GM12873 (cell line): ENCODE data around the gene GOLGA2.

Experiments used
- CTCF ChIP-seq: IDR thresholded peaks from 2 replicates; pipeline ENCODE4 v1.5.1; 2012; ENCODE audit warnings: low read depth, mild to moderate bottlenecking, moderate library complexity, low read length, control low read depth; ENCODE audit not compliant: insufficient read depth; ENCODE audit errors: missing control alignments

The GOLGA2 gene

GRCh38 chr9:128208946-128209669 is 66.7 kb downstream of the GOLGA2 start:
- TF ChIP-seq CTCF, result no peak

DNA sequence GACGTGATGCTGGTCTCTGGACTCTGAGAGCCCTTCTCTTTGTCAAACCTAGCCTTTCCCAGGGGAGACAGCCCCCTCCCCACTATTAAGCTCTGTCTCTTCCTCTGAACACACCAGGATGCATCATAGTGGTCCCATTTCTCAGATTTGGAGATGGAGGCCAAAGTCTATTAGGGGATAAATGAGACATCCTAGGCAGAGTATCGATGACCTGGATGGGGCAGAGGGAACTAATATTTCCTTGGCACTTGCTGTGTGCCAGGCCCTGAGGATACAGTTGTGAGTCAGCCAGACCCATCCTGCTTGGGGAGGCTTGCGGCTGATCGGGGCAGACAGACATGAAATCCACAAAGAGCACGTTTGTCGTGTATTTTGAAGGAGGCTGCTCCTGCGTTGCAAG is 67.4 kb downstream of the GOLGA2 start:
- TF ChIP-seq CTCF, result no peak

DNA sequence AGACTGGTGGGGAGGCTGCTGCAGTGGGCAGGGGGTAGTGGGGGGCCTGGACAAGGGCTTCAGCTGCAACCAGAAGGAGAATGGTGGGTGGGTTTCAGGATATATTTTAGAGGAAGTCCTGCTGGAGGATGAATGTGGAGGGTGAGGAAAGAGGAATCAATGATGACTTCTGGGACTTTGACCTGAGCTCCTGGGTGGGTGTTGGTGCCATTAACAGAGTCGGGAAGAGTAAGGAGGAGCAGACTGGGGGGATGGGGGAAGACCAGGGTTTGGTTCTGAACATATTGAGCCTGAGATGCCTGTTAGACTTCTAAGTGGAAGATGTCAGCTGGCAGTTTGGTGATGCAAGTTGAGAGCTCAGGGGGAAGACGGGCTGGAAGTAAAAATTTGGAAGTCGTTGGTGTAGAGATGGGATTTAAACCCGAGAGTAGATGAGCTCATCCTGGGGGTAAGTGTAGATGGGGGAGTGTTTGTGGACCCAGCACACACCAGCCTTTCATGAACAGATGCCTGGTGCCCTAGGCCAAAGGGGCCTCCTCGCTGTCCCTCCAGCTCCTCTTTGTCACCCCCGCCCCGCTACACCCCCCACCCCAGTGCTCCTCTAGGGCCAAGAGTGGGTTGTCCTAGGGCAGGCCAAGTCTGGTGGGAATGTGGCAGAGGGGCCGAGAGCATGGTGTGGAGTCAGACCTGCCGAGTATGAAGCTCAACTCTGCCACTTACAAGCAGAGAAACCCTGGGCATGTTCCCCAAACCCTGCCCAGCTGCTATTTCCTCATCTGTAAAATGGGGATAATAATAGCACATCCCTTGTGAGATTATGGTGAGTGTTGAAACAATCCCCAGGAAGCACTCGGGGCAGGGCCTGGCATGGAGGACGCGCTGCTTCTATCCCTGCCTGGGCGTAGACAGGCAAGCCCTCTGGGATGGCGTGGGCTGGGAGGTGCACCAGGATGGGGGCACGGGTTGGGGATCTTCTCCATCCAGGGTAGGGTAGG is 68.6 kb downstream of the GOLGA2 start:
- TF ChIP-seq CTCF, result no peak

- TF ChIP-seq CTCF, result no peak
Observed at GRCh38 chr9:128206484-128206883, 69.3 kb downstream of the GOLGA2 start.
